GM12878 (cell line): ENCODE data around the gene AQP11. TPM values are rescaled to one million over a fixed set of nuclear protein-coding genes. Genes with fewer than 3 reads are reported as not detected.

ENCODE experiments used
- ATAC-seq: fragments of 200-7000 bp; cut with Tn5 transposase; 3 replicates; pipeline ENCODE4 v1.9.1; 2020; ENCODE audit warnings: mild to moderate bottlenecking, moderate library complexity
- BruUV-seq: library from RNA; stranded (reverse); fragments of 400-500 nt; replicated peaks from 2 replicates; lab custom pipeline; 2021; lab: Mats Ljungman, UMichigan
- CTCF ChIA-PET: fragments of 300-600 bp; sonication (Branson Sonifier 250); formaldehyde crosslinking; extraction: SDS; loops from one replicate; lab custom pipeline; 2021; ENCODE audit warnings: inconsistent platforms; lab: Yijun Ruan, JAX
- POLR2A ChIA-PET: fragments of 350-600 bp; formaldehyde crosslinking; extraction: SDS; loops from one replicate; lab custom pipeline; 2021; ENCODE audit warnings: inconsistent platforms; lab: Charles Lee
- RAD21 ChIA-PET: fragments of 300-600 bp; sonication (Branson Sonifier 250); formaldehyde crosslinking; loops from one replicate; lab custom pipeline; 2023; ENCODE audit warnings: antibody characterized with exemption; ENCODE audit not compliant: unreplicated experiment; lab: Charles Lee
- SMC1A ChIA-PET: fragments of 300-600 bp; sonication (Branson Sonifier 250); formaldehyde crosslinking; loops from one replicate; lab custom pipeline; 2023; ENCODE audit not compliant: unreplicated experiment, uncharacterized antibody; lab: Charles Lee
- DNase-seq: peaks from one replicate; pipeline ENCODE4 v3.0.0-alpha.2; 2011; ENCODE audit warnings: low read depth, low spot score
- FAIRE-seq: peaks from 3 replicates; lab custom pipeline; 2011; peaks lifted over from hg19 to GRCh38; lab: Jason Lieb, UNC
- H2AFZ ChIP-seq: 2 replicates; pipeline ENCODE4 v1.6.0; 2011; ENCODE audit warnings: low read depth, low read length, control low read depth; ENCODE audit not compliant: control insufficient read depth
- H3K27ac ChIP-seq: 2 replicates; pipeline ENCODE4 v1.5.1; 2011; ENCODE audit warnings: control low read depth; ENCODE audit not compliant: control insufficient read depth, insufficient read depth
- H3K27me3 ChIP-seq, 2 experiments: replicated peaks in 1 of 2; 2 replicates each; pipeline versions ENCODE4 v1.6.0 to v1.6.1; 2011; ENCODE audit warnings: low read length in 1 of 2; ENCODE audit not compliant: control insufficient read depth in 2 of 2, insufficient read depth in 2 of 2
- H3K36me3 ChIP-seq, 2 experiments: 2 replicates each; pipeline ENCODE4 v1.5.1; 2011; ENCODE audit warnings: low read length in 1 of 2; ENCODE audit not compliant: control insufficient read depth in 2 of 2, insufficient read depth in 2 of 2
- H3K4me1 ChIP-seq: 2 replicates; pipeline ENCODE4 v1.6.1; 2011; ENCODE audit warnings: mild to moderate bottlenecking, low read length, moderate library complexity, mixed read lengths; ENCODE audit not compliant: control insufficient read depth, insufficient read depth
- H3K4me2 ChIP-seq: 2 replicates; pipeline ENCODE4 v1.6.0; 2011; ENCODE audit warnings: control low read depth; ENCODE audit not compliant: control insufficient read depth, insufficient read depth
- H3K4me3 ChIP-seq: fragments of 200-600 bp; sonication (generic); 2 replicates; pipeline ENCODE4 v1.5.1; 2016
- H3K79me2 ChIP-seq: 2 replicates; pipeline ENCODE4 v1.6.0; 2011; ENCODE audit warnings: low read length; ENCODE audit not compliant: control insufficient read depth, insufficient read depth
- H3K9ac ChIP-seq: 2 replicates; pipeline ENCODE4 v1.8.0; 2011; ENCODE audit warnings: low read length, control low read depth, mixed read lengths; ENCODE audit not compliant: control insufficient read depth, insufficient read depth
- H3K9me3 ChIP-seq: replicated peaks from 3 replicates; pipeline ENCODE4 v1.5.1; 2011; ENCODE audit warnings: mild to moderate bottlenecking, low read length; ENCODE audit not compliant: control insufficient read depth, insufficient read depth
- H4K20me1 ChIP-seq: 2 replicates; pipeline ENCODE4 v1.6.0; 2011; ENCODE audit not compliant: control insufficient read depth, insufficient read depth
- ATF7 ChIP-seq: fragments of 450-650 bp; IDR thresholded peaks from 2 replicates; pipeline ENCODE4 v1.6.1; 2016; ENCODE audit warnings: low read depth, mild to moderate bottlenecking
- CBFB ChIP-seq: IDR thresholded peaks from 2 replicates; pipeline ENCODE4 v1.6.1; 2016; ENCODE audit warnings: antibody characterized with exemption, low read depth
- CHD2 ChIP-seq: IDR thresholded peaks from 2 replicates; pipeline ENCODE4 v1.6.1; 2011; ENCODE audit warnings: low read depth, low read length, improper control_type of control experiment, borderline replicate concordance
- CHD4 ChIP-seq: fragments of 200-600 bp; sonication (generic); IDR thresholded peaks from 2 replicates; pipeline ENCODE4 v1.6.1; 2016; ENCODE audit warnings: mild to moderate bottlenecking
- EGR1 ChIP-seq, 2 experiments: IDR thresholded peaks; 1 replicate in 1 of 2; 2 replicates in 1 of 2; pipeline ENCODE4 v1.6.1; 2011 to 2012; ENCODE audit warnings: low read depth in 2 of 2, low read length in 2 of 2, borderline replicate concordance in 1 of 2, mild to moderate bottlenecking in 1 of 2, moderate library complexity in 1 of 2
- ESRRA ChIP-seq: IDR thresholded peaks from 2 replicates; pipeline ENCODE4 v1.6.1; 2012; ENCODE audit warnings: mild to moderate bottlenecking, low read length, improper control_type of control experiment
- FOXK2 ChIP-seq: fragments of 450-650 bp; IDR thresholded peaks from 2 replicates; pipeline ENCODE4 v1.6.1; 2017; ENCODE audit warnings: mild to moderate bottlenecking, moderate library complexity
- FOXM1 ChIP-seq: IDR thresholded peaks from 2 replicates; pipeline ENCODE4 v1.6.1; 2012; ENCODE audit warnings: low read depth, mild to moderate bottlenecking, inconsistent platforms, low read length, moderate library complexity
- JUNB ChIP-seq: IDR thresholded peaks from 2 replicates; pipeline ENCODE4 v1.6.1; 2016; ENCODE audit warnings: antibody characterized with exemption, mild to moderate bottlenecking
- KAT2A ChIP-seq: conservative IDR thresholded peaks from 2 replicates; pipeline ENCODE4 v1.6.1; 2011; ENCODE audit warnings: low read depth, low read length; ENCODE audit not compliant: control insufficient read depth
- MTA2 ChIP-seq: fragments of 450-650 bp; IDR thresholded peaks from 2 replicates; pipeline ENCODE4 v1.6.1; 2016; ENCODE audit warnings: low read depth, mild to moderate bottlenecking, moderate library complexity
- NR2C2 ChIP-seq: IDR thresholded peaks from 2 replicates; pipeline ENCODE4 v1.6.1; 2011; ENCODE audit warnings: borderline replicate concordance, low read depth; ENCODE audit not compliant: control insufficient read depth, insufficient read length
- POU2F2 ChIP-seq: IDR thresholded peaks from 3 replicates; pipeline ENCODE4 v1.6.1; 2011; ENCODE audit warnings: low read depth, mild to moderate bottlenecking, low read length, borderline replicate concordance
- RAD21 ChIP-seq: IDR thresholded peaks from 2 replicates; pipeline ENCODE4 v1.6.1; 2011; ENCODE audit warnings: mild to moderate bottlenecking, low read depth, low read length, moderate library complexity; ENCODE audit not compliant: insufficient read depth
- RAD51 ChIP-seq: fragments of 450-650 bp; IDR thresholded peaks from 2 replicates; pipeline ENCODE4 v1.6.1; 2016; ENCODE audit warnings: moderate library complexity, mild to moderate bottlenecking, inconsistent platforms
- STAT1 ChIP-seq: fragments of 450-650 bp; conservative IDR thresholded peaks from 2 replicates; pipeline ENCODE4 v1.6.1; 2014; ENCODE audit warnings: antibody characterized with exemption, mild to moderate bottlenecking
- TAF1 ChIP-seq: IDR thresholded peaks from 2 replicates; pipeline ENCODE4 v1.6.1; 2011; ENCODE audit warnings: mild to moderate bottlenecking, low read depth, low read length, borderline replicate concordance
- WGBS: methylation state at CpG from one replicate; pipeline ENCODE4 v1.1.6; 2016; ENCODE audit warnings: low lambda C conversion rate; ENCODE audit not compliant: insufficient replicate concordance, insufficient coverage; ENCODE audit errors: missing lambda C conversion rate; 5-methylcytosine and 5-hydroxymethylcytosine counted together
- in situ Hi-C: fragments of 300-500 bp; cut with MboI; formaldehyde crosslinking; loops from 9 replicates; pipeline ENCODE4 v1.14.3; 2018; ENCODE audit warnings: mixed read lengths
- intact Hi-C: fragments of 100-400 bp; cut with micrococcal nuclease; formaldehyde crosslinking; loops from one replicate; pipeline ENCODE4 v1.14.2; 2022; ENCODE audit not compliant: unreplicated experiment
- polyA plus RNA-seq, 11 experiments: library from polyadenylated mRNA; depleted of rRNA in 4 of 11; unstranded in 6 of 11; stranded (reverse) in 5 of 11; fragments of >200 nt; fragmentation: Nextera tagmentation in 4 of 11; fragmentation: Illumina TruSeq in 1 of 11; extraction: Ambion mirVana in 4 of 11; extraction: Trizol in 1 of 11; gene quantifications; 1 replicate in 1 of 11; 2 replicates in 10 of 11; pipeline versions ENCODE4 v1.2.1 to v1.2.3, GENCODE V29; 2011 to 2016; ENCODE audit warnings: inconsistent platforms in 2 of 11, missing spikeins in 2 of 11, low read depth in 1 of 11
- total RNA-seq, 4 experiments: library from RNA; depleted of rRNA in 3 of 4; stranded (reverse); fragments of >200 nt in 3 of 4; fragmentation: Illumina TruSeq in 1 of 4; extraction: Trizol in 1 of 4; gene quantifications; 2 replicates each; pipeline versions ENCODE4 v1.2.1 to v1.2.3, GENCODE V29; 2013 to 2021
- TF ChIP-seq, protein P1 (sequence below), 3 experiments: IDR thresholded peaks in 2 of 3; conservative IDR thresholded peaks in 1 of 3; 2 replicates each; pipeline ENCODE4 v1.5.1; 2011; ENCODE audit warnings: low read depth in 3 of 3, low read length in 3 of 3, mild to moderate bottlenecking in 3 of 3, control low read depth in 2 of 3, moderate library complexity in 2 of 3, inconsistent platforms in 1 of 3, mixed read lengths in 1 of 3; ENCODE audit not compliant: control insufficient read depth in 2 of 3, insufficient read depth in 1 of 3; ENCODE audit errors: extremely low read depth in 1 of 3

Gene AQP11
- total and polyA plus RNA-seq, 10 of the 15 experiments (the other 5 are each of a cell fraction or from before 2014, with no cell fraction given), result 0.14 to 2.1 (median 0.54) TPM

DNA sequence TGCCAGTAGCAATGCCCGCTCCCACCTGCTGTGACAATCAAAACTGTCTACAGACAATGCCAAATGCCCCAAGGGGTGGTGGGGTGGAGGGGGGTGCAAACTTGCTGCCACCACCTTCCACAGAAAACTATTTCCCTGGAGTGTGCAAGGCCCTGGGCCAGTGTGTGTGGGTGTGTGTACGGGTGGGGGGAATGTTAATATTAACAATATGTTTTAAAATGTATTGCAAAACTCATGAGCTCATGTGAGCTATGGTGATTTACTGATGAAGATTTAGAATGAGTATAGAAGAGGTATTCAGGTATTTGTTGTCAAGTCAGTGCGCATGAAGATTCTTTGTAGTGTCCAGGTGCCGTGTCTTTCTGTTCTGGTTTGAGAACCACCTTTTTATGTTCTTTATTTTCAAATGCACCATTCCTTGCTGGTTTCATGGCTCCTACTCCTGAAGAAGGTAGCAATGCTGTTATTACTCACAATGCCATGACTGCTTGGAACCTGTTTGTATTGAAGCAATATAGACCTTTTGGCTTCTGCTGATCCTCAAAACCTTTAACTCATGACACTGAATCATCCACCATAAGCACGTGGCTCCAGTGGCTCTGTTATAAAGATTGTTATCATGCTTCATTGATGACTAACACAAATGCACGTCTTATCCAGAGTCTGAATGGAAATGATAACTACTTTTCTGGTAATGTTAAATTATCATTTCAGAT lies 29.9 kb upstream of the AQP11 start:
- no peak for TF ChIP-seq EGR1 (IDR thresholded peaks at IDR 0.05; ENCODE audit: borderline replicate concordance in 1 of 2, low read depth in 2 of 2, low read length in 2 of 2)
- TF ChIP-seq NR2C2, result no peak
- no peak for TF ChIP-seq FOXK2
- TF ChIP-seq TAF1, result no peak
- no peak for TF ChIP-seq ESRRA
- no peak for TF ChIP-seq CHD2
- TF ChIP-seq MTA2, result no peak
- Histone ChIP-seq H2AFZ (no peak overlapping the region), H3K4me3 (no peak overlapping the region), H3K4me2 (no peak overlapping the region), H3K79me2 (no peaks in the 10 kb centered on the region), H3K4me1 (no peaks in the 10 kb centered on the region), H4K20me1 (no peaks in the 10 kb centered on the region), H3K9ac (no peak overlapping the region), H3K36me3 (no peaks in the 10 kb centered on the region), H3K9me3 (peaks cover 2% of the 10 kb centered on the region; the same call in 2 of the 3 replicates), H3K27ac (no peak overlapping the region), H3K27me3 (no peaks in the 10 kb centered on the region)
- CTCF ChIA-PET, result interaction anchor here (2.3 kb wide), 1 partner anchor 11 kb away, joined by 7 read pairs; no protein-coding TSS in a partner anchor
- BruUV-seq, result no TSS peak
- FAIRE-seq (no peak), DNase-seq (no peak), ATAC-seq (no peak)
- WGBS, result 49% methylated on average over 6 of the region's 6 CpGs
- intact Hi-C loops, result no loop called here
- POLR2A ChIA-PET, result no interaction called here
- in situ Hi-C loops, result no loop called here
- RAD21 ChIA-PET, result no interaction called here
- SMC1A ChIA-PET, result interaction anchor here (0.9 kb wide), 1 partner anchor 19 kb away, joined by 3 read pairs; no protein-coding TSS in a partner anchor

DNA sequence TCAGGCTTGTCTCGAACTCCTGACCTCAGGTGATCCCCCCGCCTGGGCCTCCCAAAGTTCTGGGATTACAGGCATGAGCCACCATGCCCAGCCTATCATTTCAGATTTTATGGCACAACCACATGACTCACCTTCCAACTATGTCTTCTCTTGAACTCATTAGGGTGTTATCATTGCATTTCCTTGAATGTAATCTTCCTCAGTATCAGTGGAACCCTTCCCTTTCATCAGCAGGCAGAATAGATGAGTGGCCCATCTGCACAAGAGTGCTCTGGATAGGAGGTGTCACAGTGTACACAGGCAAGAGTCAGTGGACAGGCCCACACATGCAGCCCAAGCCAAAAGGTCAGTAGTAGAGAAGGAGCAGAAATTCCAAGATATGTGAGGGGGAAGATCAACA lies 29.1 kb upstream of the AQP11 start:
- intact Hi-C loops, result no loop called here
- H4K20me1 ChIP-seq, result no peaks in the 10 kb centered on the region
- no peak overlapping the region for H3K4me2 ChIP-seq
- H3K4me3 ChIP-seq, result no peak overlapping the region
- no peaks in the 10 kb centered on the region for H3K4me1 ChIP-seq
- ATAC-seq, result no peak
- no peaks in the 10 kb centered on the region for H3K79me2 ChIP-seq
- 7% methylated on average over 2 of the region's 2 CpGs for WGBS
- ChIA-PET RAD21 (no interaction called here), CTCF (interaction anchor here (1.9 kb wide), 1 partner anchor 373 kb away, joined by 7 read pairs; no protein-coding TSS in a partner anchor), SMC1A (interaction anchor here (0.6 kb wide), 1 partner anchor 42 kb away, joined by 3 read pairs; no protein-coding TSS in a partner anchor), POLR2A (no interaction called here)
- H3K36me3 ChIP-seq, result no peaks in the 10 kb centered on the region
- no peaks in the 10 kb centered on the region for H3K27me3 ChIP-seq
- BruUV-seq, result no TSS peak
- no peaks in the 10 kb centered on the region; the same call in 2 of the 3 replicates for H3K9me3 ChIP-seq
- no peak overlapping the region for H3K27ac ChIP-seq
- H3K9ac ChIP-seq, result no peak overlapping the region
- FAIRE-seq, result no peak
- in situ Hi-C loops, result no loop called here
- H2AFZ ChIP-seq, result no peak overlapping the region
- DNase-seq, result no peak
- TF ChIP-seq CBFB (no peak), CHD4 (no peak), ATF7 (no peak), RAD51 (no peak), STAT1 (no peak), KAT2A (no peak), POU2F2 (no peak), RAD21 (no peak), JUNB (no peak), FOXM1 (no peak)
- TF ChIP-seq, protein P1, sequence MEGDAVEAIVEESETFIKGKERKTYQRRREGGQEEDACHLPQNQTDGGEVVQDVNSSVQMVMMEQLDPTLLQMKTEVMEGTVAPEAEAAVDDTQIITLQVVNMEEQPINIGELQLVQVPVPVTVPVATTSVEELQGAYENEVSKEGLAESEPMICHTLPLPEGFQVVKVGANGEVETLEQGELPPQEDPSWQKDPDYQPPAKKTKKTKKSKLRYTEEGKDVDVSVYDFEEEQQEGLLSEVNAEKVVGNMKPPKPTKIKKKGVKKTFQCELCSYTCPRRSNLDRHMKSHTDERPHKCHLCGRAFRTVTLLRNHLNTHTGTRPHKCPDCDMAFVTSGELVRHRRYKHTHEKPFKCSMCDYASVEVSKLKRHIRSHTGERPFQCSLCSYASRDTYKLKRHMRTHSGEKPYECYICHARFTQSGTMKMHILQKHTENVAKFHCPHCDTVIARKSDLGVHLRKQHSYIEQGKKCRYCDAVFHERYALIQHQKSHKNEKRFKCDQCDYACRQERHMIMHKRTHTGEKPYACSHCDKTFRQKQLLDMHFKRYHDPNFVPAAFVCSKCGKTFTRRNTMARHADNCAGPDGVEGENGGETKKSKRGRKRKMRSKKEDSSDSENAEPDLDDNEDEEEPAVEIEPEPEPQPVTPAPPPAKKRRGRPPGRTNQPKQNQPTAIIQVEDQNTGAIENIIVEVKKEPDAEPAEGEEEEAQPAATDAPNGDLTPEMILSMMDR (IDR thresholded peaks at IDR 0.05 in 2 of 3, conservative IDR thresholded peaks at IDR 0.05 in 1 of 3; ENCODE audit: control insufficient read depth in 2 of 3, extremely low read depth in 1 of 3, insufficient read depth in 1 of 3, low read depth in 3 of 3, low read length in 3 of 3), result no peak
